Globus pallidus (tissue), 1 donor: Measurements from ENCODE around the gene GABRP.

Experiments
- DNase-seq: peaks from one replicate; pipeline ENCODE4 v3.0.0-alpha.2; 2015; ENCODE audit warnings: low spot score

GABRP gene

DNA sequence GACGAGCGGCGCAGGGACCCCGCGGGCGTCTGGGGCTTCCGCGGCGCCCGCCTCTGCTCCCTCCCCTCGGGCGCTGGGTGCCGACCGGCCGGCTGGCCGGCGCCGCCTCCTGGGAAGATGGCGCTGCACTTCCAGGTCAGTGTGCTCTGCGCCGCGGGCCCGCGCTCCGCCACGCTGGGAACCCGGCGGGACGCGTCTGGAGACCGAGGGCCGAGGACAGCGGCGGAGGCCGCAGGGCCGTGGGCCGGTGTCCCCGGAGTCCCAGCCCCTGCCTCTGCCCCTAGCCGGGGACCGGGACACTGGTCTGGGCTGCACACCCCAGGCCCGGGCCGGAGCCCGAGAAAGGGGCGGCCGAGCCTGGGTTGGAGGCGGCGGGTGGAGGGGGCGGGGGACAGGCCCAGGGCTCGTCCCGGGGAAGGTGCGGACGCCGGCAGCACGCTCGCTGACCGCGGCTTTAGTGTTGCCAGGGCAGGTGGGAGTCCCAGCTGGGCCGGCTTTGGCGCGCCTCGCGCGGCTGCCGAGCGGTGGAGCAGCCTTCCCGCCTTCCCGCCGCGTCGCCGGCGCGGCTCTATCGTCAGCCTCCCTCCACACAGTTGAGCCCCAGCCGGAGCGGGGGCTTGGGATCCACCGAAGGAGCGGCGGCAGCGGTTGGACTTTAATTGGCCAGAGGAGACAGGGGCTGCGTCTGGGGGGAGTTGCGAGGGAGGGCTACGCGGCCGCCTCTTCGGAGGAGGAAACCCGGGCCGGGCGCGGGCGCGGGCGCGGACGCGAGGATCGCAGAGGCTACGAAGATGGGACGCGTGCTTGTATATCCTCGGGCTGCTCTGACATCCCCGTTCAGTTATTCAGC is 78.6 kb downstream of the GABRP start, which contains the start of gene RANBP17:
Gene RANBP17 (plus strand): TSS at position 102 of the 850 bp plus-strand sequence.
- no peak for DNase-seq

DNA sequence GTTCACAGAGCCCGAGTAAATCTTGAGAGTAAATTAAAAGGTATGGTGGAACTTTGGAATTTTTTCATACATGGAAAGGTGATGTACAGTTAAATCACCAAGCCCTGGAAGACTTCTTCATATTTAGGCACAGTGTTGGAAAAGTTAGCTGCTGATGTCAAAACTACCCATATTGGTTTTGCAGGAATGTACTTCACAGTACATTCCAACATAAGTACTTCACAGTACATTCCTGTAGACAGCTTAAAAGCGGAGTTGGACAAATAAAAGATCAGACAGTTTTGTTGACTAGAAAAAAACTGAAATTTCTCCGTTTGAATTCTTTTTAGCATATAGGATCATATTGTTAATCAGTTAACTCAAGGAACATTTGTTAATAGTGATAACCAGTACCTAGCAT is 80.1 kb downstream of the GABRP start:
- DNase-seq, result no peak
